Glutamatergic neuron (in vitro differentiated cells): Measurements from ENCODE around the gene MFAP2. TPM values are rescaled to one million over a fixed set of nuclear protein-coding genes. Genes with fewer than 3 reads are reported as not detected.
"Not testable (repeated sequence)": the region's sequence is repeated elsewhere in the genome, so short reads cannot be mapped to it uniquely, and the experiment has no call there.

Source experiments
- DNase-seq: peaks from one replicate; pipeline ENCODE4 v3.0.0; 2022
- H3K27ac Mint-ChIP-seq: one replicate; pipeline ENCODE4 v1.8.0; 2020; ENCODE audit warnings: mild to moderate bottlenecking, mixed read lengths, inconsistent platforms; ENCODE audit not compliant: unreplicated experiment
- H3K27me3 Mint-ChIP-seq: one replicate; pipeline ENCODE4 v1.8.0; 2020; ENCODE audit warnings: mild to moderate bottlenecking, moderate library complexity, mixed read lengths, inconsistent platforms; ENCODE audit not compliant: unreplicated experiment
- H3K36me3 Mint-ChIP-seq: one replicate; pipeline ENCODE4 v1.8.0; 2020; ENCODE audit warnings: mild to moderate bottlenecking, mixed read lengths, inconsistent platforms; ENCODE audit not compliant: unreplicated experiment
- H3K4me1 Mint-ChIP-seq: one replicate; pipeline ENCODE4 v1.8.0; 2020; ENCODE audit warnings: mild to moderate bottlenecking, low read depth, mixed read lengths, inconsistent platforms; ENCODE audit not compliant: unreplicated experiment
- H3K4me3 Mint-ChIP-seq: one replicate; pipeline ENCODE4 v1.8.0; 2020; ENCODE audit warnings: mild to moderate bottlenecking, mixed read lengths, inconsistent platforms; ENCODE audit not compliant: unreplicated experiment
- H3K9me3 Mint-ChIP-seq: one replicate; pipeline ENCODE4 v1.8.0; 2020; ENCODE audit warnings: mild to moderate bottlenecking, moderate library complexity, mixed read lengths, inconsistent platforms; ENCODE audit not compliant: unreplicated experiment
- CTCF ChIP-seq: fragments of 200-600 bp; sonication (generic); IDR thresholded peaks from one replicate; pipeline ENCODE4 v1.5.0; 2021; ENCODE audit not compliant: partially characterized antibody, unreplicated experiment
- total RNA-seq: library from RNA; stranded (reverse); fragmentation: NEBNext Ultra II Directional; extraction: Animal tissue kit (Norgen Biotek cat#: 25700); gene quantifications from one replicate; pipeline ENCODE4 v1.2.1, GENCODE V29; 2021; ENCODE audit not compliant: unreplicated experiment

Gene MFAP2
- total RNA-seq, 1 donor from 2014 or later = 2.1 TPM

DNA sequence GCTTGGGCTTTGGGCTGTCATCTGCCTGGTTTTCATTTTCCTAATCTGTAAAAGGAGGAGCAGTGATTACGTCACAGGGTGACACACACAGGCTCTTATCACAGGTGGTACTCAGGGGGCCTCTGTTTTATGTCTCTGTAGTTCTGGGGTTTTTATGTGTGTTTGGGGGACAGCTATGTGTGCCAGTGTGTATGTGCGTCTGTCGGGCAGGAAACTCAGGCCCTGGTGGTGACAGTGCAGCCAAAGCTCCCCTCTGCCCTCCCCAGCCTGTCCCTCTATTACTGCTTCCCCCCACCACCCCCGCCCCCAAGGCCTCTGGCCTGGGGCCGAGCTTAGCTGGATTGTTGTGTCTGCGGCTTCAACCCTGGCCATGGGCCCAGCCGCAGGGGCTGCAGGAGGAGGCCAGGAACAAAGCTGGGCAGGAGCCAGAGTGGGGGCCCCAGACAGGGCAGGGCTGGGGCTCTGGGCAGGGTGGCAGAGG, 13.3 kb downstream of the MFAP2 start:
- Mint-ChIP-seq H3K4me1 (peaks cover 2% of the 10 kb centered on the region), H3K27ac (no peak overlapping the region), H3K36me3 (no peaks in the 10 kb centered on the region), H3K27me3 (peaks cover 2% of the 10 kb centered on the region), H3K4me3 (no peak overlapping the region), H3K9me3 (peaks cover 2% of the 10 kb centered on the region)
- no peak for DNase-seq
- no peak for TF ChIP-seq CTCF

GRCh38 chr1:16966282-16966681, 14.1 kb downstream of the MFAP2 start:
- no peak for DNase-seq
- Mint-ChIP-seq H3K9me3 (peaks cover 2% of the 10 kb centered on the region), H3K27me3 (peaks cover 2% of the 10 kb centered on the region), H3K4me3 (no peak overlapping the region), H3K27ac (no peak overlapping the region), H3K36me3 (no peaks in the 10 kb centered on the region), H3K4me1 (peaks cover 2% of the 10 kb centered on the region)
- no peak for TF ChIP-seq CTCF

DNA sequence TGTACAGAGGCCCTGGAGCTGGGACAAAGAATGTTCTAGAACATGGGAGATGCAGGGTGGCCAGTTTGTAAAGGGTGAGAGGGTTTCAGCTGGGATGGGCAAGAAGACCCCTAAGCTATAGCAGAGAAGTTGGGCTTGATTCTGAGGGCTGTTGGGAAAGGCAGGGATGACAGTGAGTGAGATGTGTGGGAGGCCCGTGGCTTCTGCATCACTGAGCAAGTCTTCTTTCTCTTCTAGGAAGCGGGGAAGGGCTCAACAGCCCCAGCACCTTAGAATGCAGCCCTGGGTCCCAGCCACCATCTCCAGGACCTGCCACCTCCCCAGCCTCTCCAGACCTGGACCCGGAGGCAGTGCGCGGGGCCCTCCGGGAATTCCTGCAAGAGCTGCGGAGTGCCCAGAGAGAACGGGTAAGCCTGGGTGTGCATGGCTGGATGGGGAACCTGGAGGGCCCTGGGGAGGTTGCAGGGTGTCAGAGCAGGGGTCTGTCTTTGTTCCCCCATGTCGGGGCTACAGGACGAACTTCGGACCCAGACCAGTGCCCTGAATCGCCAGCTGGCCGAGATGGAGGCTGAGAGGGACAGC, 14.8 kb downstream of the MFAP2 start:
- Mint-ChIP-seq H3K9me3 (peaks cover 2% of the 10 kb centered on the region), H3K4me3 (no peak overlapping the region), H3K27me3 (peaks cover 2% of the 10 kb centered on the region), H3K4me1 (no peaks in the 10 kb centered on the region), H3K27ac (no peak overlapping the region), H3K36me3 (no peaks in the 10 kb centered on the region)
- no peak for TF ChIP-seq CTCF
- no peak for DNase-seq

GRCh38 chr1:16964169-16964568, 16.3 kb downstream of the MFAP2 start:
- not testable (repeated sequence) for H3K4me1 Mint-ChIP-seq, H3K9me3 Mint-ChIP-seq, H3K27me3 Mint-ChIP-seq, H3K36me3 Mint-ChIP-seq, H3K4me3 Mint-ChIP-seq, DNase-seq, H3K27ac Mint-ChIP-seq

DNA sequence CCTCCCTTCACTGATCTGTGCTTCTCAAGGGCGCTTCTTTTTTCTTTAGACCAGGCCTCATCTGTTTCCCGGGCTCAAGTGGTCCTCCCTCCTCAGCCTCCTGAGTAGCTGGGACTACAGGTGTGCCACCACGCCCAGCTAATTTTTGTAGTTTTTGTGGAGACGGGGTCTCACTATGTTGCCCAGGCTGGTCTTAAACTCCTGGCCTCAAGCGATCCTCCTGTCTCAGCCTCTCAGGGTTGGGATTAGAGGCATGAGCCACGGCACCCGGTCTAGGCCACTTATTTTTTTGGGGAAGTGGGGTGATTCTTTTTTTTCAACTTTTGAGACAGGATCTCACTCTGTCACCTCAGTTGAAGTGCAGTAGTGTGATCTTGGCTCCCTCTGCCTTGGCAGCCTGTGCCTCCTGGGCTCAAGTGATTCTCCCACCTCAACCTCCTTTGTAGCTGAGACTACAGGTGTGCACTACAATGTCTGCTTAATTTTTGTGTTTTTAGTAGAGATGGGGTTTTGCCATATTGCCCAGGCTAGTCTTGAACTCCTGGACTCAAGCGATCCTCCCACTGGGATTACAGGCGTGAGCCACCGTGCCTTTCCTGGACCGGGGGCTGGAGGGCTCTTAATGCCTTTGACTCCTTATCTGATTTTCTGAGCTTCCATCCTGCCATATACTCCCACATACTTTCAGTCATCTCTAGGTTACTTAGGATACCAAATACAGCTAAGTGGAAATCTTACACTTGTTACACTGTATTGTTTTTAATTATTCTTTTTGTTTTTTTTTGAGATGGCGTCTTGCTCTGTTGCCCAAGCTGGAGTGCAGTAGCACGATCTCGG, 18.9 kb downstream of the MFAP2 start:
- no peaks in the 10 kb centered on the region for H3K36me3 Mint-ChIP-seq
- no peaks in the 10 kb centered on the region for H3K9me3 Mint-ChIP-seq
- no peak for DNase-seq
- H3K4me1 Mint-ChIP-seq = no peaks in the 10 kb centered on the region
- no peak for TF ChIP-seq CTCF
- H3K27ac Mint-ChIP-seq = no peak overlapping the region
- H3K4me3 Mint-ChIP-seq = peak overlapping the region; percentile 63
- peaks cover 2% of the 10 kb centered on the region for H3K27me3 Mint-ChIP-seq
